Epithelial cell of prostate (primary cell): ENCODE measurements around the gene EVC2.

Source experiments
- DNase-seq: peaks from one replicate; pipeline ENCODE4 v3.0.0-alpha.2; 2011; ENCODE audit warnings: low read depth, low spot score
- H3K27ac ChIP-seq: fragments of 450-650 bp; 2 replicates; pipeline ENCODE4 v1.5.1; 2017; ENCODE audit warnings: mild to moderate bottlenecking

The EVC2 gene

DNA sequence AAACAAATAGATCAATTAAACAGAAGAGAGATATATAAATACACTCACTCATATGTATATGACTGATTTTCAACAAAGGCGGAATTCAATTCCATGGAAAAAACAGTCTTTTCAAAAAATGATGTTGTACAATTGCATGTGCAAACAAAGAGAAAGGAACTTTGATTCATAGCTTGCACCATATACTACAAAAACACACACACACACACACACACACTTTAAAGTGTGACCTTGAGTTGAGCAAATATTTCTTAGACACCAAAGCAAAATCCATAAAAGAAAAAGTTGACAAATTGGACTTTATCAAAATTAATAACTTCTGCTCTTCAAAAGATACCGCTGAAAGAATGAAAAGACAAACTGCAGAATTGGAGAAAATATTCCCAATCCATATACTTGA, 168.8 kb downstream of the EVC2 start:
- no peak for DNase-seq
- no peak overlapping the region for H3K27ac ChIP-seq

DNA sequence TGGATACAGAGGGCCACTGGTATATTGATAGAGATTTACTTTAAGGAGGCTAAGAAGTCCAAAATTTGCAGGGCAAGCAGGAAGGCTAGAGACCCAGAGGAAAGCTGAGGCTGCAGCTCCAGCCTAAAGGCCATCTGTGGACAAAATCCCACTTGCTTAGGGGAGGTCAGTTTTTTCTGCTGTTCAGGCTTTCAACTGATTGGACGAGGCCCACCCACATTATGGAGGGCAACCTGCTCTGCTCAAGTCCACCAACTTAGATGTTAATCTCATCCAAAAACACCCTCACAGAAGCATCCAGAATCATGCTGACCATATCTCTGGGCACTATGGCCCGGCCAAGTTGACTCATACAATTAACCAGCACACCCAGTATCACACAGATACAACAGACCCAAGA, 176.3 kb downstream of the EVC2 start:
- DNase-seq, result no peak
- H3K27ac ChIP-seq, result no peak overlapping the region

- H3K27ac ChIP-seq, result no peak overlapping the region
Measured at GRCh38 chr4:5528031-5528436, 180.3 kb downstream of the EVC2 start.

GRCh38 chr4:5527211-5527610, 181.1 kb downstream of the EVC2 start:
- H3K27ac ChIP-seq, result no peak overlapping the region
- no peak for DNase-seq

More at GRCh38 chr4:5528031-5528436, 180.3 kb downstream of the EVC2 start:
- DNase-seq, result no peak

- no peak overlapping the region for H3K27ac ChIP-seq
- DNase-seq, result no peak
Measured at GRCh38 chr4:5526080-5526846, 182.1 kb downstream of the EVC2 start.

DNA sequence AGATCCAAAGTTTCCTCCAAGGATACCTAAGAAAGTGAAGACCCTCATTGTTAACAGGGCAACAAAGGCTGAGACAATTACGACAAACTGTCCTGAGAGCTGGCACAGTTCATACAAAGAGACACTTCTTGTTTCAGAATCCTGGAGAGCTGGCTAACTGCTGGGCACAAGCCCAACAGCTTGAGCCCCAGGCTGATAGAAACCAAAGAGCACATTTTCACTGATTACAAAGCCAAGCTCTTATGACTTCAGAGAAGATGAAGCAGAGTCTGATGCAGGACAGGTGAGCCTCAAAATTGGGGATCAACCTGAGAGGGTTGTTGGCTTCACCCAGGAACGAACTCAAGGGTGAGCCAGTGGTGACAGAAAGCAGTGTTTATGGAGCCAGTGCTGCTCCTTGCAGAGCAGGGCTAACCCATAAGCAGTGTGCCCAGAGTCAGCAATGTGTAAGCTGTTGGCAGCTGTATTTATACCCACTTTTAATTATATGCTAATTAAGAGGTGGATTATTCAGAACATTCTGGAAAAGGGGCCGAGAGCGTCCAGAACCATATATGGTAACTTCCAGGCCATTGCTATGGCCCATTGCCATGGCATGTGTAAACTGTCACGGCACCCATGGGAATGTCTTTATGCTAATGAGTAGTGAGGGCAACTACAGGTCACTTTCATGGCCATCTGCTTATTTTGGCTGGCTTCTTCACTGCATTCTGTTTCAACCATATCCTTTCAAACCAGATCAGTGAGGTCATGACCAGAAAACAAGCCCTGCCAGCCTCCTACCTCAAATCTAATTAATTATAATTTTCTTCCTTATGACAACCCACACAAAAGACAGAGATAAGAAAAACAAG, 183.7 kb downstream of the EVC2 start:
- peak; percentile 31 for DNase-seq
- H3K27ac ChIP-seq, result no peak overlapping the region

DNA sequence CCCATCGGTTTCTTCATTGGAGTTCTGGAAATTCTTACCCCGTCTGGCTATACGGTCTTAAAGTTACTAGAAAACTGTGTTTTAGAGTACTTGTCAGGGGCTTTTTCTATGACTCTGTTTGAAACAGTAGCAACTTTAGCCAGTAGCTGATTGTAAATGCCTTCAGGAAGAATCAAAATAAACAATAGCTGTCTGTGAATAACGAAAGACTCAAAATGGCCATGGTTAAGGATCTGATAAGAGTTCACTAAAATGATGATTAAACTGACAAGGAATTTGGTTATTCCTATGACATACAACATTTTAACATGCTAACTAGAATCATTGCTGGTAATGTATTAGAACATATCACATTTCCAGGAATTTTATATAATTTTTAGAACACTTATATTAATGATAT, 191.0 kb downstream of the EVC2 start:
- H3K27ac ChIP-seq, result no peak overlapping the region
- DNase-seq, result no peak

- no peak for DNase-seq
- H3K27ac ChIP-seq, result no peak overlapping the region
Measured at GRCh38 chr4:5515646-5516045, 192.7 kb downstream of the EVC2 start.
